ENCODE measurements around the gene TOR3A. TPM values are rescaled to one million over a fixed set of nuclear protein-coding genes. Genes with fewer than 3 reads are reported as not detected.
"Not testable (repeated sequence)": the region's sequence is repeated elsewhere in the genome, so short reads cannot be mapped to it uniquely, and the experiment has no call there.

The TOR3A gene
- total and polyA plus RNA-seq, 2 of the 13 experiments (the other 11 are each of a cell fraction or from before 2014, with no cell fraction given) = 14.7 to 28.4 TPM

GRCh38 chr1:179135168-179135567, 53.3 kb downstream of the TOR3A start:
- H2AFZ ChIP-seq (ENCODE audit: low read length); H3K79me2 ChIP-seq (ENCODE audit: insufficient read depth, low read length); POLR2A ChIA-PET; H3K9ac ChIP-seq (ENCODE audit: insufficient read depth, low read depth, low read length); FAIRE-seq; H3K4me2 ChIP-seq (ENCODE audit: low read depth, low read length); BruUV-seq (replicated peaks); H3K4me3 ChIP-seq (replicated peaks in 1 of 3; ENCODE audit: insufficient read depth in 1 of 3, low read depth in 2 of 3, low read length in 3 of 3); H3K27ac ChIP-seq (ENCODE audit: extremely low read length, insufficient read depth, low read length); H3K9me3 ChIP-seq (ENCODE audit: low read length); CTCF ChIA-PET (ENCODE audit: low intra/inter-chr PET ratio, low total read pairs); H3K27me3 ChIP-seq (ENCODE audit: control insufficient read depth in 1 of 2, insufficient read depth in 2 of 2, low read length in 2 of 2); DNase-seq (ENCODE audit: low spot score); intact Hi-C loops (cut with micrococcal nuclease; ENCODE audit: unreplicated experiment); ATAC-seq; H4K20me1 ChIP-seq (ENCODE audit: insufficient read depth, low read length); H3K4me1 ChIP-seq (ENCODE audit: insufficient read depth, low read length); in situ Hi-C loops (cut with HindIII; ENCODE audit: extremely low pct_ligation_motif_present, low pct_unique_long_range_greater_than_20kb): not testable (repeated sequence)
- peaks cover 0 to 12% of the 10 kb centered on the region in 2 experiments; a peak in 2 of 5 replicates for H3K36me3 ChIP-seq (replicated peaks in 1 of 2; ENCODE audit: control insufficient read depth in 1 of 2, insufficient read depth in 2 of 2, low read length in 2 of 2)
- no CpG with 5 or more reads among the region's 27 CpGs for WGBS (ENCODE audit: low lambda C conversion rate)

GRCh38 chr1:179135707-179136106, 53.8 kb downstream of the TOR3A start:
- CTCF ChIA-PET (ENCODE audit: low intra/inter-chr PET ratio, low total read pairs); DNase-seq (ENCODE audit: low spot score); FAIRE-seq; H3K36me3 ChIP-seq (replicated peaks in 1 of 2; ENCODE audit: control insufficient read depth in 1 of 2, insufficient read depth in 2 of 2, low read length in 2 of 2); POLR2A ChIA-PET; H3K27me3 ChIP-seq (ENCODE audit: control insufficient read depth in 1 of 2, insufficient read depth in 2 of 2, low read length in 2 of 2); BruUV-seq (replicated peaks); ATAC-seq; H3K27ac ChIP-seq (ENCODE audit: extremely low read length, insufficient read depth, low read length); H4K20me1 ChIP-seq (ENCODE audit: insufficient read depth, low read length); H3K4me2 ChIP-seq (ENCODE audit: low read depth, low read length); intact Hi-C loops (cut with micrococcal nuclease; ENCODE audit: unreplicated experiment); H3K4me3 ChIP-seq (replicated peaks in 1 of 3; ENCODE audit: insufficient read depth in 1 of 3, low read depth in 2 of 3, low read length in 3 of 3); in situ Hi-C loops (cut with HindIII; ENCODE audit: extremely low pct_ligation_motif_present, low pct_unique_long_range_greater_than_20kb); H2AFZ ChIP-seq (ENCODE audit: low read length); H3K9me3 ChIP-seq (ENCODE audit: low read length); H3K4me1 ChIP-seq (ENCODE audit: insufficient read depth, low read length); H3K9ac ChIP-seq (ENCODE audit: insufficient read depth, low read depth, low read length): not testable (repeated sequence)
- WGBS (ENCODE audit: low lambda C conversion rate) = no CpG with 5 or more reads among the region's 28 CpGs
- peaks cover 12% of the 10 kb centered on the region for H3K79me2 ChIP-seq (ENCODE audit: insufficient read depth, low read length)

GRCh38 chr1:179137617-179138255, 55.9 kb downstream of the TOR3A start:
- H3K9me3 ChIP-seq (ENCODE audit: low read length) = no peaks in the 10 kb centered on the region
- H3K27me3 ChIP-seq (ENCODE audit: control insufficient read depth in 1 of 2, insufficient read depth in 2 of 2, low read length in 2 of 2) = no peaks in the 10 kb centered on the region
- CTCF ChIA-PET (ENCODE audit: low intra/inter-chr PET ratio, low total read pairs) = no interaction called here
- in situ Hi-C loops (cut with HindIII; ENCODE audit: extremely low pct_ligation_motif_present, low pct_unique_long_range_greater_than_20kb) = no loop called here
- no peak overlapping the region for H3K9ac ChIP-seq (ENCODE audit: insufficient read depth, low read depth, low read length)
- no peak overlapping the region for H3K27ac ChIP-seq (ENCODE audit: extremely low read length, insufficient read depth, low read length)
- 67% methylated on average over 3 of the region's 5 CpGs for WGBS (ENCODE audit: low lambda C conversion rate)
- no peaks in the 10 kb centered on the region; the same call in 1 of the 2 replicates for H4K20me1 ChIP-seq (ENCODE audit: insufficient read depth, low read length)
- ATAC-seq = no peak
- peaks cover 10% of the 10 kb centered on the region for H3K4me1 ChIP-seq (ENCODE audit: insufficient read depth, low read length)
- no peak for DNase-seq (ENCODE audit: low spot score)
- no peak overlapping the region for H3K4me2 ChIP-seq (ENCODE audit: low read depth, low read length)
- intact Hi-C loops (cut with micrococcal nuclease; ENCODE audit: unreplicated experiment) = no loop called here
- H3K4me3 ChIP-seq (replicated peaks in 1 of 3; ENCODE audit: insufficient read depth in 1 of 3, low read depth in 2 of 3, low read length in 3 of 3) = no peak overlapping the region
- POLR2A ChIA-PET = no interaction called here
- H3K79me2 ChIP-seq (ENCODE audit: insufficient read depth, low read length) = peaks cover 14% of the 10 kb centered on the region
- no peak overlapping the region for H2AFZ ChIP-seq (ENCODE audit: low read length)
- BruUV-seq (replicated peaks) = no TSS peak
- no peaks in the 10 kb centered on the region; a peak in 1 of 5 replicates for H3K36me3 ChIP-seq (replicated peaks in 1 of 2; ENCODE audit: control insufficient read depth in 1 of 2, insufficient read depth in 2 of 2, low read length in 2 of 2)
- no peak for FAIRE-seq
- TF ChIP-seq CHCHD3 (CRISPR knock-in tag; IDR thresholded peaks at IDR 0.05) (no peak), U2AF1 (optimal IDR thresholded peaks at IDR 0.05; ENCODE audit: low read depth, low read length) (no peak), ZNF335 (CRISPR knock-in tag; IDR thresholded peaks at IDR 0.05) (no peak), USF2 (IDR thresholded peaks at IDR 0.05; ENCODE audit: low read depth, low read length) (no peak), USF2 (CRISPR knock-in tag; IDR thresholded peaks at IDR 0.05; ENCODE audit: borderline replicate concordance) (no peak), ZFX (CRISPR knock-in tag; IDR thresholded peaks at IDR 0.05; ENCODE audit: low read depth) (no peak)
- TF ChIP-seq, protein P1, sequence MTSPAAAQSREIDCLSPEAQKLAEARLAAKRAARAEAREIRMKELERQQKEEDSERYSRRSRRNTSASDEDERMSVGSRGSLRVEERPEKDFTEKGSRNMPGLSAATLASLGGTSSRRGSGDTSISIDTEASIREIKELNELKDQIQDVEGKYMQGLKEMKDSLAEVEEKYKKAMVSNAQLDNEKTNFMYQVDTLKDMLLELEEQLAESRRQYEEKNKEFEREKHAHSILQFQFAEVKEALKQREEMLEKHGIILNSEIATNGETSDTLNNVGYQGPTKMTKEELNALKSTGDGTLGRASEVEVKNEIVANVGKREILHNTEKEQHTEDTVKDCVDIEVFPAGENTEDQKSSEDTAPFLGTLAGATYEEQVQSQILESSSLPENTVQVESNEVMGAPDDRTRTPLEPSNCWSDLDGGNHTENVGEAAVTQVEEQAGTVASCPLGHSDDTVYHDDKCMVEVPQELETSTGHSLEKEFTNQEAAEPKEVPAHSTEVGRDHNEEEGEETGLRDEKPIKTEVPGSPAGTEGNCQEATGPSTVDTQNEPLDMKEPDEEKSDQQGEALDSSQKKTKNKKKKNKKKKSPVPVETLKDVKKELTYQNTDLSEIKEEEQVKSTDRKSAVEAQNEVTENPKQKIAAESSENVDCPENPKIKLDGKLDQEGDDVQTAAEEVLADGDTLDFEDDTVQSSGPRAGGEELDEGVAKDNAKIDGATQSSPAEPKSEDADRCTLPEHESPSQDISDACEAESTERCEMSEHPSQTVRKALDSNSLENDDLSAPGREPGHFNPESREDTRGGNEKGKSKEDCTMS (CRISPR knock-in tag; conservative IDR thresholded peaks at IDR 0.05) = no peak

Measured in HepG2 (cell line).